ENCODE measurements around the gene PABPN1.

DNA sequence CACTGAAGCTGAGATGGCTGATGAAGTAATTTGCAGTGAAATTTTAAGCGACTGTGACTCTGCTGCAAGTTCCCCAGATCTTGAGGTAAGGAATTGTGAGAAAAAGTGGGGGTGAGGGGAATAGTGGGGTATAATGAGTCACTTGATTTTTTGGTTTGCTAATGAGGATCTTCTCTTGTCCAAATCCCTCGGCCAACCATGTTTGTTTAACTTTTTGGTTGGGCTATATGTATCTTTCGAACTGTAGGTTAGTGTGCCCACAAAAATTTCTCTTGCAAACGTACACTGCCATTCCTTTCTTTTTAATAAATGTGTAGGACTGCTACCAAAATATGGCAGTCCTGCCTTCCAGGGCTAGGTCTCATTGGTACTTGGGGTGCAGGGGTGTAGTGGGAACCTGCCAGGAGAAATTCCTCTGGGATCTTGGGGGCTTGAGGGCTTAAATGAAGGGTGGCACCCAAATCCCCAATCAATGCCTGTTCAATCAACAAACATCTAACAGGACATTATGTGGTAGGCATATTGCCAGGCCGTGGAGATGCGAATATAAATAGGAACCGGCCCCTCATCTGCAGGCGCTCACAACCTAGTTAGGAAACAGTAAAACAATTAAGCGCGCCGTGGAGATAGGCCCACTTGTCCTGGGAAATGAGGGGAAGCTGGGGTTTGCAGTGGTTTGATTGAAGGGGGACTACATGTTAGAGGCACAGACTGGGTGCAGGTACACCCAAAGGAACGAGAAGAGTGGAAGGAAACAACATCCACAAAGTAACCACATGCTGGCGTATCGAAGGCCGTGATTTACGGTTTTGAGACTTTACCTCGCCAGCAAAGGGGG lies 1.3 kb upstream of the PABPN1 start:
- TF ChIP-seq RFX5 (IDR thresholded peaks at IDR 0.05) (no peak), EP300 (IDR thresholded peaks at IDR 0.05) (no peak), CHD2 (IDR thresholded peaks at IDR 0.05; ENCODE audit: low read length, partially characterized antibody) (no peak), SMC3 (IDR thresholded peaks at IDR 0.05) (no peak), KDM1A (IDR thresholded peaks at IDR 0.05; ENCODE audit: low read depth) (no peak), POLR2A (IDR thresholded peaks at IDR 0.05; ENCODE audit: low read length) (no peak), EHMT2 (IDR thresholded peaks at IDR 0.05; ENCODE audit: low read depth) (no peak)
- TF ChIP-seq, protein P1, sequence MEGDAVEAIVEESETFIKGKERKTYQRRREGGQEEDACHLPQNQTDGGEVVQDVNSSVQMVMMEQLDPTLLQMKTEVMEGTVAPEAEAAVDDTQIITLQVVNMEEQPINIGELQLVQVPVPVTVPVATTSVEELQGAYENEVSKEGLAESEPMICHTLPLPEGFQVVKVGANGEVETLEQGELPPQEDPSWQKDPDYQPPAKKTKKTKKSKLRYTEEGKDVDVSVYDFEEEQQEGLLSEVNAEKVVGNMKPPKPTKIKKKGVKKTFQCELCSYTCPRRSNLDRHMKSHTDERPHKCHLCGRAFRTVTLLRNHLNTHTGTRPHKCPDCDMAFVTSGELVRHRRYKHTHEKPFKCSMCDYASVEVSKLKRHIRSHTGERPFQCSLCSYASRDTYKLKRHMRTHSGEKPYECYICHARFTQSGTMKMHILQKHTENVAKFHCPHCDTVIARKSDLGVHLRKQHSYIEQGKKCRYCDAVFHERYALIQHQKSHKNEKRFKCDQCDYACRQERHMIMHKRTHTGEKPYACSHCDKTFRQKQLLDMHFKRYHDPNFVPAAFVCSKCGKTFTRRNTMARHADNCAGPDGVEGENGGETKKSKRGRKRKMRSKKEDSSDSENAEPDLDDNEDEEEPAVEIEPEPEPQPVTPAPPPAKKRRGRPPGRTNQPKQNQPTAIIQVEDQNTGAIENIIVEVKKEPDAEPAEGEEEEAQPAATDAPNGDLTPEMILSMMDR (IDR thresholded peaks at IDR 0.05), result no peak
- TF ChIP-seq, protein P2, sequence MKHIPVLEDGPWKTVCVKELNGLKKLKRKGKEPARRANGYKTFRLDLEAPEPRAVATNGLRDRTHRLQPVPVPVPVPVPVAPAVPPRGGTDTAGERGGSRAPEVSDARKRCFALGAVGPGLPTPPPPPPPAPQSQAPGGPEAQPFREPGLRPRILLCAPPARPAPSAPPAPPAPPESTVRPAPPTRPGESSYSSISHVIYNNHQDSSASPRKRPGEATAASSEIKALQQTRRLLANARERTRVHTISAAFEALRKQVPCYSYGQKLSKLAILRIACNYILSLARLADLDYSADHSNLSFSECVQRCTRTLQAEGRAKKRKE (CRISPR knock-in tag; IDR thresholded peaks at IDR 0.05; ENCODE audit: low read depth), result no peak
